Brain microvascular endothelial cell (primary cell): Measurements from ENCODE around the gene IGFBPL1.

Experiments used
- DNase-seq: peaks from one replicate; pipeline ENCODE4 v3.0.0-alpha.2; 2020
- H3K27ac ChIP-seq: fragments of 250-450 bp; sonication (Bioruptor Pico); 2 replicates; pipeline ENCODE4 v1.5.1; 2020; ENCODE audit warnings: mild to moderate bottlenecking, moderate library complexity
- H3K27me3 ChIP-seq: fragments of 250-450 bp; sonication (Bioruptor Pico); replicated peaks from 2 replicates; pipeline ENCODE4 v1.5.1; 2020; ENCODE audit warnings: mild to moderate bottlenecking
- H3K36me3 ChIP-seq: fragments of 250-450 bp; sonication (Bioruptor Pico); replicated peaks from 2 replicates; pipeline ENCODE4 v1.5.1; 2020; ENCODE audit warnings: mild to moderate bottlenecking
- H3K4me3 ChIP-seq: 2 replicates; pipeline ENCODE4 v1.5.1; 2011; ENCODE audit warnings: low read depth, mild to moderate bottlenecking, control low read depth, low read length, moderate library complexity
- CTCF ChIP-seq: IDR thresholded peaks from 2 replicates; pipeline ENCODE4 v1.5.1; 2011; ENCODE audit warnings: low read depth, mild to moderate bottlenecking, moderate library complexity, low read length, control low read depth, inconsistent platforms; ENCODE audit errors: missing control alignments
- in situ Hi-C: cut with HindIII; loops from 2 replicates; pipeline ENCODE4 v1.10.0; 2017; ENCODE audit warnings: low sequenced_read_pairs, low pct_ligation_motif_present

The IGFBPL1 gene

GRCh38 chr9:38440516-38440915 is 16.3 kb upstream of the IGFBPL1 start:
- no peaks in the 10 kb centered on the region for H3K27me3 ChIP-seq
- TF ChIP-seq CTCF, result no peak
- DNase-seq, result no peak
- H3K36me3 ChIP-seq, result no peaks in the 10 kb centered on the region
- H3K27ac ChIP-seq, result no peak overlapping the region
- in situ Hi-C loops, result no loop called here
- H3K4me3 ChIP-seq, result no peak overlapping the region

GRCh38 chr9:38439916-38440301 is 15.7 kb upstream of the IGFBPL1 start:
- DNase-seq, result no peak
- in situ Hi-C loops, result no loop called here
- no peak overlapping the region for H3K4me3 ChIP-seq
- H3K36me3 ChIP-seq, result no peaks in the 10 kb centered on the region
- no peak overlapping the region for H3K27ac ChIP-seq
- no peaks in the 10 kb centered on the region for H3K27me3 ChIP-seq
- TF ChIP-seq CTCF, result no peak

GRCh38 chr9:38439291-38439915 is 15.1 kb upstream of the IGFBPL1 start:
- Histone ChIP-seq H3K27ac (no peak overlapping the region), H3K36me3 (no peaks in the 10 kb centered on the region), H3K27me3 (no peaks in the 10 kb centered on the region), H3K4me3 (no peak overlapping the region)
- TF ChIP-seq CTCF, result no peak
- in situ Hi-C loops, result no loop called here
- no peak for DNase-seq

- Histone ChIP-seq H3K36me3 (no peaks in the 10 kb centered on the region), H3K4me3 (no peak overlapping the region), H3K27ac (no peak overlapping the region), H3K27me3 (no peaks in the 10 kb centered on the region)
- in situ Hi-C loops, result no loop called here
- no peak for TF ChIP-seq CTCF
- DNase-seq, result peak; percentile 32
These were observed 13.1 kb upstream of the IGFBPL1 start for GRCh38 chr9:38437193-38437823.

- no peak overlapping the region for H3K27ac ChIP-seq
- TF ChIP-seq CTCF, result no peak
- in situ Hi-C loops, result no loop called here
These were observed 12.5 kb upstream of the IGFBPL1 start for GRCh38 chr9:38436708-38437107.

GRCh38 chr9:38435521-38435920 is 11.3 kb upstream of the IGFBPL1 start:
- Histone ChIP-seq H3K4me3 (no peak overlapping the region), H3K27me3 (no peaks in the 10 kb centered on the region), H3K36me3 (no peaks in the 10 kb centered on the region), H3K27ac (no peak overlapping the region)
- in situ Hi-C loops, result no loop called here
- DNase-seq, result no peak
- TF ChIP-seq CTCF, result no peak

More at GRCh38 chr9:38436708-38437107, 12.5 kb upstream of the IGFBPL1 start:
- Histone ChIP-seq H3K4me3 (no peak overlapping the region), H3K27me3 (no peaks in the 10 kb centered on the region), H3K36me3 (no peaks in the 10 kb centered on the region)
- DNase-seq, result no peak
